ENCODE measurements around the gene STARD3NL. TPM values are rescaled to one million over a fixed set of nuclear protein-coding genes. Genes with fewer than 3 reads are reported as not detected.

The STARD3NL gene
- total RNA-seq, 1 experiment from 2014 or later, result 30.6 TPM

DNA sequence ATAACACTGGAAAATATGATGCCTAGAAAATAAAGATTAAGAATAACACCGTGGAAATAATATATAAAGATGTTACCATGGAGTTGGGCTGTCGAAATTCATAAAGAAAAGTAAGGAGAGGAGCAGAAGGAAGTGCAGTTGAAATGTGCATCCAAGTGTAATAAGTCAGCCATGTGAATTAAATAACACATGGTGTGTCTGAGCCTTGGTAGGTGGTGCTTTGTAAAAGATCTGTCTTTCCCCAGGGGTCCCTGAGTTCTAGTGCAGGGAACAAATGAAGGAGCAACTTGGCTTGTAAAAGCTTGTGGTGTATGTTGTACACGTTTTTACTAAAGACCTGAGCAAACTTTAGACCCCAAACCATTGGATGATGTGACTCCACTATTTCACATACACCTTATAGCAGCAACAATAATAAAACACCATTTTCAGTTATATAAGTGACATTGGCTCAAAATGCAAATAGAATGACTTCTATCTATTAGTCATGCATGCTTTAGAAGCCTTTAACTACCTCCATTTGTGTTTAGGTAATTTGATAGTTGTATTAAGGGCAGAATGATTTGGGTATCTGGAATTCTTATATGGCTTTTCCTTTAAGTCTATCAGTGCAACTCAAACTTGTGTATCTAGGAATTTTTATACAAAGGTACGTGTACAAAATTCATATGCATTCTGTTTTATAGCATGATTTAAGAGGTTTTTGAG, 11.3 kb downstream of the STARD3NL start:
- Mint-ChIP-seq H3K36me3 (peaks cover 3% of the 10 kb centered on the region), H3K4me3 (peak overlapping the region; percentile 4; the same call in 1 of the 2 replicates), H3K27ac (peak overlapping the region; percentile 42), H3K27me3 (ENCODE audit: low read depth) (no peaks in the 10 kb centered on the region), H3K9me3 (peaks cover 3% of the 10 kb centered on the region; the same call in 1 of the 2 replicates), H3K4me1 (peaks cover 53% of the 10 kb centered on the region)
- DNase-seq (ENCODE audit: low spot score), result no peak
- peak; percentile 31 for ATAC-seq
- TF ChIP-seq, protein P1, sequence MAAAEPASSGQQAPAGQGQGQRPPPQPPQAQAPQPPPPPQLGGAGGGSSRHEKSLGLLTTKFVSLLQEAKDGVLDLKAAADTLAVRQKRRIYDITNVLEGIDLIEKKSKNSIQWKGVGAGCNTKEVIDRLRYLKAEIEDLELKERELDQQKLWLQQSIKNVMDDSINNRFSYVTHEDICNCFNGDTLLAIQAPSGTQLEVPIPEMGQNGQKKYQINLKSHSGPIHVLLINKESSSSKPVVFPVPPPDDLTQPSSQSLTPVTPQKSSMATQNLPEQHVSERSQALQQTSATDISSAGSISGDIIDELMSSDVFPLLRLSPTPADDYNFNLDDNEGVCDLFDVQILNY (CRISPR knock-in tag; IDR thresholded peaks at IDR 0.05), result no peak
- TF ChIP-seq, protein P2, sequence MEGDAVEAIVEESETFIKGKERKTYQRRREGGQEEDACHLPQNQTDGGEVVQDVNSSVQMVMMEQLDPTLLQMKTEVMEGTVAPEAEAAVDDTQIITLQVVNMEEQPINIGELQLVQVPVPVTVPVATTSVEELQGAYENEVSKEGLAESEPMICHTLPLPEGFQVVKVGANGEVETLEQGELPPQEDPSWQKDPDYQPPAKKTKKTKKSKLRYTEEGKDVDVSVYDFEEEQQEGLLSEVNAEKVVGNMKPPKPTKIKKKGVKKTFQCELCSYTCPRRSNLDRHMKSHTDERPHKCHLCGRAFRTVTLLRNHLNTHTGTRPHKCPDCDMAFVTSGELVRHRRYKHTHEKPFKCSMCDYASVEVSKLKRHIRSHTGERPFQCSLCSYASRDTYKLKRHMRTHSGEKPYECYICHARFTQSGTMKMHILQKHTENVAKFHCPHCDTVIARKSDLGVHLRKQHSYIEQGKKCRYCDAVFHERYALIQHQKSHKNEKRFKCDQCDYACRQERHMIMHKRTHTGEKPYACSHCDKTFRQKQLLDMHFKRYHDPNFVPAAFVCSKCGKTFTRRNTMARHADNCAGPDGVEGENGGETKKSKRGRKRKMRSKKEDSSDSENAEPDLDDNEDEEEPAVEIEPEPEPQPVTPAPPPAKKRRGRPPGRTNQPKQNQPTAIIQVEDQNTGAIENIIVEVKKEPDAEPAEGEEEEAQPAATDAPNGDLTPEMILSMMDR (IDR thresholded peaks at IDR 0.05), result no peak
- no peak for TF ChIP-seq NFATC4 (CRISPR knock-in tag; IDR thresholded peaks at IDR 0.05)
- ChIA-PET POLR2A (no interaction called here), CTCF (interaction anchor here (3.2 kb wide), 1 partner anchor 146 kb away, joined by 10 read pairs; no protein-coding TSS in a partner anchor)

DNA sequence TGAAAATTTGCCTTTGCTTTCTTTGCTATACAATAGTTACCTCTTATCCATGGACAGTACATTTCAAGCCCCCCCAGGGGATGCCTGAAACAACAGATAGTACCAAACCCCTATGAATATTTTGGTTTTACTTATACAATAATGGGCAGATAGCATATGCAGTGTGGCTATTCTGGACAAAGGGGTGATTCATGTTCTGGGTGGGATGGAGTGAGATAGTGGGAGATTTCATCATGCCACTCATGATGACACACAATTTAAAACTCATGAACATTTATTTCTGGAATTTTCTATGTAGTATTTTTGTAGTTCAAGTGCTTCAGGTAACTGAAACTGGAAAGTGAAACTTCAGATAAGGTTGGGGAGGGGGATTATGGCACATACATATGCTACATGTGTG, 12.0 kb downstream of the STARD3NL start:
- peaks cover 53% of the 10 kb centered on the region for H3K4me1 Mint-ChIP-seq
- no peaks in the 10 kb centered on the region for H3K27me3 Mint-ChIP-seq (ENCODE audit: low read depth)
- DNase-seq (ENCODE audit: low spot score) (no peak), ATAC-seq (no peak)
- CTCF ChIA-PET, result no interaction called here
- peaks cover 3% of the 10 kb centered on the region; the same call in 1 of the 2 replicates for H3K9me3 Mint-ChIP-seq
- POLR2A ChIA-PET, result no interaction called here
- no peak overlapping the region for H3K4me3 Mint-ChIP-seq
- H3K36me3 Mint-ChIP-seq, result peaks cover 3% of the 10 kb centered on the region
- no peak overlapping the region for H3K27ac Mint-ChIP-seq
- no peak for TF ChIP-seq MLX (CRISPR knock-in tag; IDR thresholded peaks at IDR 0.05)
- no peak for TF ChIP-seq ATF3 (CRISPR knock-in tag; conservative IDR thresholded peaks at IDR 0.05)
- no peak for TF ChIP-seq GRHL2 (CRISPR knock-in tag; IDR thresholded peaks at IDR 0.05; ENCODE audit: insufficient replicate concordance, severe bottlenecking)
- TF ChIP-seq KAT7 (CRISPR knock-in tag; IDR thresholded peaks at IDR 0.05; ENCODE audit: borderline replicate concordance), result no peak
- no peak for TF ChIP-seq NFATC4 (CRISPR knock-in tag; IDR thresholded peaks at IDR 0.05)
- TF ChIP-seq, protein P1 (CRISPR knock-in tag; IDR thresholded peaks at IDR 0.05), result no peak
- no peak for TF ChIP-seq AR (CRISPR knock-in tag; IDR thresholded peaks at IDR 0.05)
- no peak for TF ChIP-seq USF2 (CRISPR knock-in tag; IDR thresholded peaks at IDR 0.05)
- no peak for TF ChIP-seq OVOL2 (CRISPR knock-in tag; IDR thresholded peaks at IDR 0.05; ENCODE audit: borderline replicate concordance)
- no peak for TF ChIP-seq NFE2L1 (CRISPR knock-in tag; IDR thresholded peaks at IDR 0.05)
- TF ChIP-seq, protein P3, sequence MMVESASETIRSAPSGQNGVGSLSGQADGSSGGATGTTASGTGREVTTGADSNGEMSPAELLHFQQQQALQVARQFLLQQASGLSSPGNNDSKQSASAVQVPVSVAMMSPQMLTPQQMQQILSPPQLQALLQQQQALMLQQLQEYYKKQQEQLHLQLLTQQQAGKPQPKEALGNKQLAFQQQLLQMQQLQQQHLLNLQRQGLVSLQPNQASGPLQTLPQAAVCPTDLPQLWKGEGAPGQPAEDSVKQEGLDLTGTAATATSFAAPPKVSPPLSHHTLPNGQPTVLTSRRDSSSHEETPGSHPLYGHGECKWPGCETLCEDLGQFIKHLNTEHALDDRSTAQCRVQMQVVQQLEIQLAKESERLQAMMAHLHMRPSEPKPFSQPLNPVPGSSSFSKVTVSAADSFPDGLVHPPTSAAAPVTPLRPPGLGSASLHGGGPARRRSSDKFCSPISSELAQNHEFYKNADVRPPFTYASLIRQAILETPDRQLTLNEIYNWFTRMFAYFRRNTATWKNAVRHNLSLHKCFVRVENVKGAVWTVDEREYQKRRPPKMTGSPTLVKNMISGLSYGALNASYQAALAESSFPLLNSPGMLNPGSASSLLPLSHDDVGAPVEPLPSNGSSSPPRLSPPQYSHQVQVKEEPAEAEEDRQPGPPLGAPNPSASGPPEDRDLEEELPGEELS (CRISPR knock-in tag; IDR thresholded peaks at IDR 0.05), result no peak
- TF ChIP-seq HMGA2 (CRISPR knock-in tag; IDR thresholded peaks at IDR 0.05), result no peak
- no peak for TF ChIP-seq GABPB1 (CRISPR knock-in tag; IDR thresholded peaks at IDR 0.05)
- no peak for TF ChIP-seq SP1 (CRISPR knock-in tag; conservative IDR thresholded peaks at IDR 0.05)
- no peak for TF ChIP-seq EMX1 (CRISPR knock-in tag; IDR thresholded peaks at IDR 0.05)
- no peak for TF ChIP-seq ZNF532 (CRISPR knock-in tag; IDR thresholded peaks at IDR 0.05; ENCODE audit: borderline replicate concordance)
- no peak for TF ChIP-seq ZNF263 (CRISPR knock-in tag; IDR thresholded peaks at IDR 0.05; ENCODE audit: low read depth)
